Neural cell (in vitro differentiated cells): ENCODE data around the gene DACT2. TPM values are rescaled to one million over a fixed set of nuclear protein-coding genes. Genes with fewer than 3 reads are reported as not detected.

Experiments
- H2AFZ ChIP-seq: fragments of 200-600, 300-800 bp; sonication (generic), shearing (Covaris generic); 2 replicates; pipeline ENCODE4 v1.6.0; 2014; ENCODE audit warnings: low read depth, mild to moderate bottlenecking, antibody characterized with exemption, low read length, moderate library complexity
- H3F3A ChIP-seq: fragments of 200-600 bp; shearing (Covaris generic); 2 replicates; pipeline ENCODE4 v1.6.1; 2016; ENCODE audit warnings: mild to moderate bottlenecking, moderate library complexity, mixed read lengths, antibody characterized with exemption, low read length; ENCODE audit not compliant: insufficient read depth, poor library complexity, severe bottlenecking
- H3K27ac ChIP-seq: fragments of 200-600, 300-800 bp; sonication (generic), shearing (Covaris generic); 2 replicates; pipeline ENCODE4 v1.5.1; 2014; ENCODE audit warnings: mild to moderate bottlenecking, low read length, moderate library complexity
- H3K27me3 ChIP-seq: fragments of 300-800, 200-600 bp; sonication (generic), shearing (Covaris generic); 2 replicates; pipeline ENCODE4 v1.6.0; 2014; ENCODE audit warnings: mild to moderate bottlenecking, low read depth, low read length, moderate library complexity; ENCODE audit not compliant: insufficient read depth
- H3K36me3 ChIP-seq: fragments of 300-800, 200-600 bp; sonication (generic), shearing (Covaris generic); 2 replicates; pipeline ENCODE4 v1.5.1; 2014; ENCODE audit warnings: mild to moderate bottlenecking, antibody characterized with exemption, low read length, moderate library complexity; ENCODE audit not compliant: insufficient read depth
- H3K4me2 ChIP-seq: fragments of 300-800, 200-600 bp; sonication (generic), shearing (Covaris generic); 2 replicates; pipeline ENCODE4 v1.6.0; 2014; ENCODE audit warnings: mild to moderate bottlenecking, low read length
- H3K4me3 ChIP-seq: fragments of 300-800, 200-600 bp; sonication (generic), shearing (Covaris generic); 2 replicates; pipeline ENCODE4 v1.5.1; 2014; ENCODE audit warnings: mild to moderate bottlenecking, low read length, moderate library complexity
- H3K79me2 ChIP-seq: fragments of 200-600 bp; shearing (Covaris generic); replicated peaks from 2 replicates; pipeline ENCODE4 v1.6.0; 2014; ENCODE audit warnings: mild to moderate bottlenecking, low read length, moderate library complexity; ENCODE audit not compliant: insufficient read depth
- H3K9ac ChIP-seq: fragments of 300-800, 200-600 bp; sonication (generic), shearing (Covaris generic); 2 replicates; pipeline ENCODE4 v1.6.1; 2016; ENCODE audit warnings: mild to moderate bottlenecking, low read length, mixed read lengths
- H3K9me2 ChIP-seq: fragments of 200-600 bp; shearing (Covaris generic); 2 replicates; pipeline ENCODE4 v1.6.1; 2016; ENCODE audit warnings: mild to moderate bottlenecking, low read length, mixed read lengths; ENCODE audit not compliant: insufficient read depth
- H3K9me3 ChIP-seq: fragments of 200-600, 300-800 bp; sonication (generic), shearing (Covaris generic); 2 replicates; pipeline ENCODE4 v1.6.1; 2016; ENCODE audit warnings: mild to moderate bottlenecking, mixed run types, low read length, moderate library complexity, mixed read lengths
- H4K20me1 ChIP-seq: fragments of 200-600 bp; shearing (Covaris generic); 2 replicates; pipeline ENCODE4 v1.6.1; 2016; ENCODE audit warnings: mild to moderate bottlenecking, mixed run types; ENCODE audit not compliant: insufficient read depth
- EP300 ChIP-seq: fragments of 450-650 bp; conservative IDR thresholded peaks from 2 replicates; pipeline ENCODE4 v1.6.1; 2014; ENCODE audit warnings: antibody characterized with exemption, mild to moderate bottlenecking, moderate library complexity; ENCODE audit not compliant: poor library complexity, severe bottlenecking
- EZH2 ChIP-seq: fragments of 200-600, 300-800 bp; shearing (Covaris generic), sonication (generic); IDR thresholded peaks from 2 replicates; pipeline ENCODE4 v1.6.1; 2014; ENCODE audit warnings: antibody characterized with exemption, low read length, borderline replicate concordance, mild to moderate bottlenecking; ENCODE audit not compliant: insufficient read depth, poor library complexity, severe bottlenecking
- MXI1 ChIP-seq: fragments of 450-650 bp; conservative IDR thresholded peaks from 2 replicates; pipeline ENCODE4 v1.6.1; 2014; ENCODE audit warnings: antibody characterized with exemption, mild to moderate bottlenecking; ENCODE audit not compliant: poor library complexity, severe bottlenecking
- POLR2AphosphoS5 ChIP-seq: IDR thresholded peaks from 2 replicates; pipeline ENCODE4 v1.6.1; 2012
- RAD21 ChIP-seq: fragments of 450-650 bp; conservative IDR thresholded peaks from 2 replicates; pipeline ENCODE4 v1.6.1; 2014; ENCODE audit warnings: antibody characterized with exemption, mild to moderate bottlenecking, moderate library complexity
- SMC3 ChIP-seq: fragments of 450-650 bp; conservative IDR thresholded peaks from 2 replicates; pipeline ENCODE4 v1.6.1; 2014; ENCODE audit warnings: antibody characterized with exemption, mild to moderate bottlenecking, moderate library complexity; ENCODE audit not compliant: poor library complexity
- TAF1 ChIP-seq: IDR thresholded peaks from 2 replicates; pipeline ENCODE4 v1.6.1; 2012; ENCODE audit warnings: low read depth
- polyA minus RNA-seq: library from RNA; depleted of rRNA, polyadenylated mRNA; stranded (reverse); fragments of >200 nt; gene quantifications from 2 replicates; pipeline ENCODE4 v1.2.3, GENCODE V29; 2014
- polyA plus RNA-seq: library from polyadenylated mRNA; depleted of rRNA; stranded (reverse); fragments of >200 nt; gene quantifications from 2 replicates; pipeline ENCODE4 v1.2.3, GENCODE V29; 2014
- TF ChIP-seq, protein P1 (sequence below): IDR thresholded peaks from 2 replicates; pipeline ENCODE4 v1.6.1; 2012; ENCODE audit warnings: borderline replicate concordance
- TF ChIP-seq, protein P2 (sequence below): fragments of 450-650 bp; IDR thresholded peaks from 2 replicates; pipeline ENCODE4 v1.5.1; 2014; ENCODE audit warnings: antibody characterized with exemption, mild to moderate bottlenecking, moderate library complexity; ENCODE audit not compliant: poor library complexity, severe bottlenecking

The DACT2 gene, protein sequence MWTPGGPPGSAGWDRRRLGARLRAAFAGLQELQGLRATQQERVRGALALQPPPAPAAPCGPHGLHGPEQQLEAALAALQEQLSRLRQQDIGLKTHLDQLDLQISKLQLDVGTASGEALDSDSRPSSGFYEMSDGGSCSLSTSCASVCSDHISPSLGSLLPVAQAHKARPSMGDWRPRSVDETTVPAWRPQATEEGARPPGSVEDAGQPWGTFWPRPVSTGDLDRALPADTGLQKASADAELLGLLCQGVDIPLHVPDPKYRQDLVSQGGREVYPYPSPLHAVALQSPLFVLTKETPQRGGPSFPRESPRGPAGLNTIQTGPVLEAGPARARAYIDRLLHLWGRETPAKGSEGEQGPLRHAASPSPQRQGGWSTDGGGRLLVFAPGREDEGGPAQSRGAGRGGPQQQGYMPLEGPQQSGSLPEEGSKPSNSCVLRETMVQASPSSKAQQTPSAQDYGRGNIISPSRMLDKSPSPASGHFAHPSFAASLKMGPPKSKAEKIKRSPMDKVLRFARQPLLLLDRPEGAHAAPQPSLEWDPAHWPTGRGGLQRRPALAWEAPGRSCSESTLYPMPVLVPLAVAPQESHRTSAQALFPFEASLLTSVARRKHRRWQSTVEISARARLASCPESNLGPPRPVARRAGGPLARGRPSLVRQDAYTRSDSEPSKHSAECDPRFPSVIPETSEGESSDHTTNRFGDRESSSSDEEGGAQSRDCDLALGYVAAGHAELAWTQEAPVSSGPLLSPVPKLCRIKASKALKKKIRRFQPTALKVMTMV
- polyA plus RNA-seq (0.48 and 0.76 TPM in 2 replicates), polyA minus RNA-seq (1.0 and 1.9 TPM in 2 replicates)

DNA sequence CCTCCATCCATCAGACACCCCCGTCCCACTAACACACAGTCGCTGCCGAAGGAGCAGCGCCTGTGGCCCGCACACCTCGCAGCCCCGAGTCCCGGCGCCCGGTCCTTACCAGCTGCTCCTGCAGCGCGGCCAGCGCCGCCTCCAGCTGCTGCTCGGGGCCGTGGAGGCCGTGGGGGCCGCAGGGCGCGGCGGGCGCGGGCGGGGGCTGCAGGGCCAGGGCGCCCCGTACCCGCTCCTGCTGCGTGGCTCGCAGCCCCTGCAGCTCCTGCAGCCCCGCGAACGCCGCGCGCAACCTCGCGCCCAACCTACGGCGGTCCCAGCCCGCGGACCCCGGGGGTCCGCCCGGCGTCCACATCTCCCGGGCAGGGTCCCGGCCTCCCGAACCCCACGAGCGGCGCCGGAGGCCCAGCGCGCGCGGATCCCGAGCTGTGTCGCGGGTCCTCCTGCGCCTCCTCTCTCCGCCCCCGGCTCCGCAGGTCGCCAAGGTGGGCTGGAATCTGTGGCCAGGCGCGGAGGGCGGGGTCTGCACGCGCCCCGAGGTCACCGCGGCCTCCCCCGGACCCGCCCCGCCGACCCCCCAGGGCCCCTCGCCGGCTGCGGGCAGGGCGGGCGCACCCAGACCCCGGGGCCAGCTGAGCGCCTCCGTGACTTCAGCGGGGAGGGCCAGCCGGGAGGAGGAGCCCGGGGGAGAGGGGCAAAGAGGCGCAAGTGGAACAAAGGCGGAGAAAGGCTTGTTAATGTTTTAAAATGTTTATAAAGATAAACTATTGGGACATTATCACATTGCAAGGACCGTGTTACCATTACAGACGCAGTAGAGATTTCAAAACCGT lies at the start of gene DACT2:
DACT2 (minus strand) TSS at position 499 of the 833 bp plus-strand sequence; CDS start at position 355, 144 bp downstream.
- Histone ChIP-seq H3K27me3 (peaks cover 29% of the 10 kb centered on the region), H3K9me2 (no peaks in the 10 kb centered on the region), H3K4me3 (peak within 1 kb of the TSS; percentile 62), H3F3A (no peaks in the 10 kb centered on the region), H3K36me3 (no peaks in the 10 kb centered on the region), H3K27ac (no peak within 1 kb of the TSS), H3K79me2 (no peaks in the 10 kb centered on the region), H3K9me3 (peaks cover 8% of the 10 kb centered on the region), H3K9ac (peak within 1 kb of the TSS; percentile 48), H4K20me1 (no peaks in the 10 kb centered on the region), H2AFZ (no peak within 1 kb of the TSS), H3K4me2 (no peak within 1 kb of the TSS)
- no peak for TF ChIP-seq EP300
- TF ChIP-seq SMC3: peak; percentile 17
- peak; percentile 23 for TF ChIP-seq MXI1

DNA sequence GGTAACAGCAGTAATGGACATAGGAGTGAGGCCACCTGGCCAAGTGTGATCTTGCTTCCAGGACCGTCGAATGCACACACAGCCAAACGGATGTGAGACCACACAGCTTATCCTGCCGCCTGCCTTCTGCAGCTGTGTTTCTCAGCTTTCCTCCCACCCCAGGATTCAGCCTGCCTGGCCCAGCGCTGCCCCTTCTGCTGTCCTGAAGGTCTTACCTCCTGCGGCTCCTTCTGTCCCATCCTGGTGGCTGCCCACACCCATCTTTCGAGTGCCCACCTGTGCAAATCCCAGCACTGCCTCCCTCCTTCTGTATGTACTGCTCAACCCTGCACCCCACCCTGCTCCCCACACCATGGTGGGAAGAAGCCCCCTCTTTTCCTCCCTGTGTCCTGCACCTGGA lies 49.4 kb upstream of the DACT2 start:
- TF ChIP-seq SMC3: no peak
- TF ChIP-seq, protein P1, sequence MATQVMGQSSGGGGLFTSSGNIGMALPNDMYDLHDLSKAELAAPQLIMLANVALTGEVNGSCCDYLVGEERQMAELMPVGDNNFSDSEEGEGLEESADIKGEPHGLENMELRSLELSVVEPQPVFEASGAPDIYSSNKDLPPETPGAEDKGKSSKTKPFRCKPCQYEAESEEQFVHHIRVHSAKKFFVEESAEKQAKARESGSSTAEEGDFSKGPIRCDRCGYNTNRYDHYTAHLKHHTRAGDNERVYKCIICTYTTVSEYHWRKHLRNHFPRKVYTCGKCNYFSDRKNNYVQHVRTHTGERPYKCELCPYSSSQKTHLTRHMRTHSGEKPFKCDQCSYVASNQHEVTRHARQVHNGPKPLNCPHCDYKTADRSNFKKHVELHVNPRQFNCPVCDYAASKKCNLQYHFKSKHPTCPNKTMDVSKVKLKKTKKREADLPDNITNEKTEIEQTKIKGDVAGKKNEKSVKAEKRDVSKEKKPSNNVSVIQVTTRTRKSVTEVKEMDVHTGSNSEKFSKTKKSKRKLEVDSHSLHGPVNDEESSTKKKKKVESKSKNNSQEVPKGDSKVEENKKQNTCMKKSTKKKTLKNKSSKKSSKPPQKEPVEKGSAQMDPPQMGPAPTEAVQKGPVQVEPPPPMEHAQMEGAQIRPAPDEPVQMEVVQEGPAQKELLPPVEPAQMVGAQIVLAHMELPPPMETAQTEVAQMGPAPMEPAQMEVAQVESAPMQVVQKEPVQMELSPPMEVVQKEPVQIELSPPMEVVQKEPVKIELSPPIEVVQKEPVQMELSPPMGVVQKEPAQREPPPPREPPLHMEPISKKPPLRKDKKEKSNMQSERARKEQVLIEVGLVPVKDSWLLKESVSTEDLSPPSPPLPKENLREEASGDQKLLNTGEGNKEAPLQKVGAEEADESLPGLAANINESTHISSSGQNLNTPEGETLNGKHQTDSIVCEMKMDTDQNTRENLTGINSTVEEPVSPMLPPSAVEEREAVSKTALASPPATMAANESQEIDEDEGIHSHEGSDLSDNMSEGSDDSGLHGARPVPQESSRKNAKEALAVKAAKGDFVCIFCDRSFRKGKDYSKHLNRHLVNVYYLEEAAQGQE: no peak
- TF ChIP-seq EP300: no peak
- TF ChIP-seq RAD21: no peak
- no peak for TF ChIP-seq EZH2
- TF ChIP-seq, protein P2, sequence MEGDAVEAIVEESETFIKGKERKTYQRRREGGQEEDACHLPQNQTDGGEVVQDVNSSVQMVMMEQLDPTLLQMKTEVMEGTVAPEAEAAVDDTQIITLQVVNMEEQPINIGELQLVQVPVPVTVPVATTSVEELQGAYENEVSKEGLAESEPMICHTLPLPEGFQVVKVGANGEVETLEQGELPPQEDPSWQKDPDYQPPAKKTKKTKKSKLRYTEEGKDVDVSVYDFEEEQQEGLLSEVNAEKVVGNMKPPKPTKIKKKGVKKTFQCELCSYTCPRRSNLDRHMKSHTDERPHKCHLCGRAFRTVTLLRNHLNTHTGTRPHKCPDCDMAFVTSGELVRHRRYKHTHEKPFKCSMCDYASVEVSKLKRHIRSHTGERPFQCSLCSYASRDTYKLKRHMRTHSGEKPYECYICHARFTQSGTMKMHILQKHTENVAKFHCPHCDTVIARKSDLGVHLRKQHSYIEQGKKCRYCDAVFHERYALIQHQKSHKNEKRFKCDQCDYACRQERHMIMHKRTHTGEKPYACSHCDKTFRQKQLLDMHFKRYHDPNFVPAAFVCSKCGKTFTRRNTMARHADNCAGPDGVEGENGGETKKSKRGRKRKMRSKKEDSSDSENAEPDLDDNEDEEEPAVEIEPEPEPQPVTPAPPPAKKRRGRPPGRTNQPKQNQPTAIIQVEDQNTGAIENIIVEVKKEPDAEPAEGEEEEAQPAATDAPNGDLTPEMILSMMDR: no peak
- no peak for TF ChIP-seq MXI1
- TF ChIP-seq TAF1: no peak
- TF ChIP-seq POLR2AphosphoS5: no peak
- no peaks in the 10 kb centered on the region for H3K79me2 ChIP-seq
- no peak overlapping the region for H3K4me2 ChIP-seq
- no peaks in the 10 kb centered on the region for H3K36me3 ChIP-seq
- no peaks in the 10 kb centered on the region for H3F3A ChIP-seq
- H3K4me3 ChIP-seq: no peak overlapping the region
- no peaks in the 10 kb centered on the region for H3K9me3 ChIP-seq
- H3K27me3 ChIP-seq: no peaks in the 10 kb centered on the region
- no peak overlapping the region for H2AFZ ChIP-seq
- H4K20me1 ChIP-seq: no peaks in the 10 kb centered on the region
- H3K9me2 ChIP-seq: no peaks in the 10 kb centered on the region
- no peak overlapping the region for H3K9ac ChIP-seq
- no peak overlapping the region for H3K27ac ChIP-seq
